Subcutaneous adipose tissue (tissue), 4 donors: ENCODE data around the gene TGFB3. TPM values are rescaled to one million over a fixed set of nuclear protein-coding genes. Genes with fewer than 3 reads are reported as not detected.

Experiments used
- CTCF ChIP-seq: fragments of 450-650 bp; IDR thresholded peaks from one replicate; pipeline ENCODE4 v1.5.1; 2016; ENCODE audit warnings: low read depth, mild to moderate bottlenecking, control low read depth, antibody characterized with exemption, moderate library complexity
- total RNA-seq, 4 donors: library from RNA; depleted of rRNA; stranded (reverse); fragments of >200 nt; gene quantifications; one replicate each; pipeline ENCODE4 v1.1.0, GENCODE V29; 2016

Gene TGFB3
- total RNA-seq, 4 donors from 2014 or later = 2.3 to 10.9 (median 7.1) TPM

GRCh38 chr14:75996488-75996887 lies 14.7 kb upstream of the TGFB3 start:
- TF ChIP-seq CTCF = no peak

GRCh38 chr14:75995372-75996041 lies 13.7 kb upstream of the TGFB3 start:
- no peak for TF ChIP-seq CTCF

- TF ChIP-seq CTCF = no peak
Measured at GRCh38 chr14:75993567-75994041, 11.8 kb upstream of the TGFB3 start.

GRCh38 chr14:75991753-75992152 lies 10.0 kb upstream of the TGFB3 start:
- no peak for TF ChIP-seq CTCF

GRCh38 chr14:75990297-75990696 lies 8.5 kb upstream of the TGFB3 start:
- TF ChIP-seq CTCF = no peak

- no peak for TF ChIP-seq CTCF
Measured at GRCh38 chr14:75989134-75989533, 7.3 kb upstream of the TGFB3 start.

- TF ChIP-seq CTCF = no peak
Measured at GRCh38 chr14:75987201-75987970, 5.6 kb upstream of the TGFB3 start.
